D721Med (cell line): ENCODE results near the gene AP4E1.

Experiments used
- DNase-seq: peaks from one replicate; pipeline ENCODE4 v3.0.0; 2011; ENCODE audit warnings: low spot score; ENCODE audit not compliant: insufficient read length
- FAIRE-seq: peaks from 2 replicates; lab custom pipeline; 2011; peaks lifted over from hg19 to GRCh38; lab: Jason Lieb, UNC
- CTCF ChIP-seq: IDR thresholded peaks from 2 replicates; pipeline ENCODE4 v1.5.1; 2012; ENCODE audit warnings: mild to moderate bottlenecking, control low read depth; ENCODE audit not compliant: insufficient read depth; ENCODE audit errors: missing control alignments

The AP4E1 gene

GRCh38 chr15:51049081-51049480, 140.6 kb downstream of the AP4E1 start:
- DNase-seq (no peak), FAIRE-seq (no peak)
- TF ChIP-seq CTCF, result no peak

- no peak for FAIRE-seq
- no peak for TF ChIP-seq CTCF
- DNase-seq, result no peak
These were observed 143.3 kb downstream of the AP4E1 start for GRCh38 chr15:51051776-51052175.

GRCh38 chr15:51053571-51053970, 145.1 kb downstream of the AP4E1 start:
- no peak for DNase-seq
- no peak for TF ChIP-seq CTCF
- FAIRE-seq, result no peak

- no peak for FAIRE-seq
These were observed 146.1 kb downstream of the AP4E1 start for GRCh38 chr15:51054535-51054934.

More at GRCh38 chr15:51054535-51054934, 146.1 kb downstream of the AP4E1 start:
- TF ChIP-seq CTCF, result no peak
- DNase-seq, result no peak
